ENCODE data around the gene SSBP3.

GRCh38 chr1:54314696-54315095 lies 91.5 kb downstream of the SSBP3 start:
- TF ChIP-seq POLR2A (IDR thresholded peaks at IDR 0.05) (no peak), CTCF (IDR thresholded peaks at IDR 0.05) (no peak)
